CD4-positive, CD25-positive, alpha-beta regulatory T cell (primary cell): ENCODE results near the gene ELOVL1. TPM values are rescaled to one million over a fixed set of nuclear protein-coding genes. Genes with fewer than 3 reads are reported as not detected.

ENCODE experiments used
- ATAC-seq, 2 donors: fragments of 150-1000 bp; cut with Tn5 transposase; one replicate each; pipeline ENCODE4 v1.10.0; 2021; ENCODE audit warnings: low read depth in 2 of 2, moderate number of reproducible peaks in 2 of 2, moderate library complexity in 1 of 2
- DNase-seq, 3 donors: peaks; one replicate each; pipeline versions ENCODE4 v3.0.0 to v3.0.0-alpha.2; 2012 to 2022; ENCODE audit warnings: mixed read lengths in 1 of 3
- H3K27ac ChIP-seq: one replicate; pipeline ENCODE4 v1.7.0; 2013; ENCODE audit warnings: mild to moderate bottlenecking, low read length; ENCODE audit not compliant: insufficient read depth, poor library complexity, severe bottlenecking
- H3K27me3 ChIP-seq: one replicate; pipeline ENCODE4 v1.7.0; 2013; ENCODE audit warnings: low read length; ENCODE audit not compliant: control insufficient read depth, insufficient read depth
- H3K36me3 ChIP-seq: one replicate; pipeline ENCODE4 v1.7.0; 2013; ENCODE audit warnings: mild to moderate bottlenecking, low read length, moderate library complexity; ENCODE audit not compliant: control insufficient read depth, insufficient read depth
- H3K4me1 ChIP-seq: 2 replicates; pipeline ENCODE4 v1.7.0; 2013; ENCODE audit warnings: mild to moderate bottlenecking, low read length; ENCODE audit not compliant: insufficient read depth, control insufficient read depth, poor library complexity, severe bottlenecking
- H3K4me3 ChIP-seq: one replicate; pipeline ENCODE4 v1.7.0; 2013; ENCODE audit warnings: low read depth, mild to moderate bottlenecking, low read length, moderate library complexity
- H3K9me3 ChIP-seq, 2 experiments: 1 replicate in 1 of 2; 2 replicates in 1 of 2; pipeline ENCODE4 v1.7.0; 2013; ENCODE audit warnings: low read length in 2 of 2, mild to moderate bottlenecking in 1 of 2, moderate library complexity in 1 of 2; ENCODE audit not compliant: control insufficient read depth in 2 of 2
- H3K27ac Mint-ChIP-seq, 3 donors: one replicate each; pipeline ENCODE4 v1.8.0; 2020 to 2022; ENCODE audit warnings: mild to moderate bottlenecking in 3 of 3, mixed read lengths in 3 of 3, moderate library complexity in 2 of 3
- H3K27me3 Mint-ChIP-seq: one replicate; pipeline ENCODE4 v1.8.0; 2022; ENCODE audit warnings: mild to moderate bottlenecking, mixed read lengths
- H3K36me3 Mint-ChIP-seq: one replicate; pipeline ENCODE4 v1.8.0; 2020; ENCODE audit warnings: mixed read lengths
- H3K4me1 Mint-ChIP-seq, 4 donors: one replicate each; pipeline ENCODE4 v1.8.0; 2020 to 2022; ENCODE audit warnings: mixed read lengths in 4 of 4, mild to moderate bottlenecking in 1 of 4
- H3K4me3 Mint-ChIP-seq, 4 donors: one replicate each; pipeline ENCODE4 v1.8.0; 2020 to 2022; ENCODE audit warnings: mild to moderate bottlenecking in 4 of 4, mixed read lengths in 4 of 4, moderate library complexity in 3 of 4
- H3K9me3 Mint-ChIP-seq, 7 donors: one replicate each; pipeline ENCODE4 v1.8.0; 2020 to 2022; ENCODE audit warnings: mixed read lengths in 7 of 7, mild to moderate bottlenecking in 3 of 7, moderate library complexity in 2 of 7
- polyA plus RNA-seq, 4 donors: library from polyadenylated mRNA; unstranded; fragments of 300-500 nt; fragmentation: Illumina TruSeq; gene quantifications; one replicate each; pipeline ENCODE4 v1.2.3, GENCODE V29; 2021
- total RNA-seq: library from RNA; stranded (reverse); gene quantifications from one replicate; pipeline ENCODE4 v1.2.3, GENCODE V29; 2022

ELOVL1 gene
- total and polyA plus RNA-seq, 5 donors from 2014 or later: 37.1 to 114 (median 77.4) TPM

DNA sequence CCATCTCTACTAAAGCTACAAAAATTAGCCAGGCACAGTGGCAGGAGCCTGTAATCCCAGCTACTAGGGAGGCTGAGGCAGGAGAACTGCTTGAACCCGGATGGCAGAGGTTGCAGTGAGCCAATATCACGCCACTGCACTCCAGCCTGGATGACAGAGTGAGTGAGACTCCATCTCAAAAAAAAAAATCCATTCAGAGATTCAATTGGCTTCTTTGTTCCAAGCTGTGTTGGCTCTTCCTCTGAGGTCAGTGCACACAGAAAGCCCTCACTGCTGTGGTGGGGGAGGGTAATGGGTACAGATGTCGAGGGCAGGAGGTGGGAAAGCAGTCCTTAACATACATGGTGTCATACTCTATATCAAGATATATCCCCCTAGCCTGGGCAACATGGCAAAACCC, 52.3 kb downstream of the ELOVL1 start:
- no peaks in the 10 kb centered on the region for H3K9me3 Mint-ChIP-seq
- H3K36me3 Mint-ChIP-seq: no peaks in the 10 kb centered on the region
- peak overlapping the region in 1 of 3 donors; percentile 51 for H3K27ac Mint-ChIP-seq
- Histone ChIP-seq H3K4me1 (no peaks in the 10 kb centered on the region), H3K27ac (no peak overlapping the region), H3K9me3 (no peaks in the 10 kb centered on the region), H3K36me3 (no peaks in the 10 kb centered on the region), H3K27me3 (no peaks in the 10 kb centered on the region), H3K4me3 (no peak overlapping the region)
- H3K4me1 Mint-ChIP-seq: no peaks in the 10 kb centered on the region
- DNase-seq: no peak
- H3K27me3 Mint-ChIP-seq: peaks cover 4% of the 10 kb centered on the region
- H3K4me3 Mint-ChIP-seq: no peak overlapping the region
- no peak for ATAC-seq

DNA sequence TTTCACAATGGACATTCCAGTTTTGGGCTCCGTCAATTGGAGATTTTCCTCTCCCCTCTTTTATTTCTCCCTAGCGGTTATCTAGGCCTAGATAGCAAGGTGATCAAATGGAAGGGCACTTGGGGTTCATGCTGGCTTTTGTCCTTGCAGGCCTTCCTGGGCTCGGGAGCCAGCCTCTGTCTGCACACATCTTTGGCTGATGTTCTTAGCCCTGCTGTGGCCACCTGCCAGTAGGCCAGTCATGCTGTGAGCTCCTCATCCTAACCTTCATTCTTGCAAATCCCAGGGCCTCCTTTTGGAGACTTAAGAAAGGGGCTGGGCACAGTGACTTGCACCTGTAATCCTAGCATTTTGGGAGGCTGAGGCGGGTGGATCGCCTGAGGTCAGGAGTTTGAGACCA, 53.6 kb downstream of the ELOVL1 start:
- Histone ChIP-seq H3K4me3 (no peak overlapping the region), H3K27me3 (no peaks in the 10 kb centered on the region), H3K4me1 (no peaks in the 10 kb centered on the region), H3K27ac (no peak overlapping the region), H3K9me3 (no peaks in the 10 kb centered on the region), H3K36me3 (no peaks in the 10 kb centered on the region)
- DNase-seq (no peak), ATAC-seq (no peak)
- no peaks in the 10 kb centered on the region for H3K36me3 Mint-ChIP-seq
- no peaks in the 10 kb centered on the region for H3K9me3 Mint-ChIP-seq
- no peak overlapping the region for H3K27ac Mint-ChIP-seq
- no peaks in the 10 kb centered on the region for H3K4me1 Mint-ChIP-seq
- peaks cover 4% of the 10 kb centered on the region for H3K27me3 Mint-ChIP-seq
- H3K4me3 Mint-ChIP-seq: no peak overlapping the region

DNA sequence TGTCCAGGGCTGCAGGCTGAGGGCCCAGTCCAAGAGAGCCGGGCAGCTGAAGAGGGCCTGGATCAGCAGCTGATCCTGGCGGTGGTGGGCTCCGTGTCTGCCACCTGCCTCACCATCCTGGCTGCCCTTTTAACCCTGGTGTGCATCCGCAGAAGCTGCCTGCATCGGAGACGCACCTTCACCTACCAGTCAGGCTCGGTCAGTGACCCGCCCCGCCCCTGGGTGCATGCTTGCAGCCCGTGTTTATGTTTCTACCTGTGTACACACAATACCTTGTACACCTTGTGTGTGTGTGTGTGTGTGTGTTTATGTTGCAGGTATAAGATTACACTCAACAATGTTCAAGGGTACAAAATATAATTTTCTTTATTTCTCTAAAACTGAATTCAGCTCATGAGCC, 54.0 kb downstream of the ELOVL1 start:
- no peaks in the 10 kb centered on the region for H3K36me3 Mint-ChIP-seq
- no peak overlapping the region for H3K27ac ChIP-seq
- DNase-seq: no peak
- ATAC-seq: no peak
- no peaks in the 10 kb centered on the region for H3K9me3 Mint-ChIP-seq
- H3K27ac Mint-ChIP-seq: no peak overlapping the region
- H3K4me1 Mint-ChIP-seq: no peaks in the 10 kb centered on the region
- no peak overlapping the region for H3K4me3 Mint-ChIP-seq
- H3K27me3 Mint-ChIP-seq: peaks cover 4% of the 10 kb centered on the region
- H3K9me3 ChIP-seq: no peaks in the 10 kb centered on the region
- no peaks in the 10 kb centered on the region for H3K36me3 ChIP-seq
- H3K4me1 ChIP-seq: no peaks in the 10 kb centered on the region
- no peak overlapping the region for H3K4me3 ChIP-seq
- no peaks in the 10 kb centered on the region for H3K27me3 ChIP-seq

Other genes starting within 250 kb of the ELOVL1 start
- gene EBNA1BP2, start 195.7 kb downstream of the ELOVL1 start, total RNA-seq: 17.4 TPM
- gene EBNA1BP2, start 195.7 kb downstream of the ELOVL1 start, polyA plus RNA-seq: 10 to 100 TPM; 51.7 to 62.0 (median 54.1) TPM
- gene CFAP57, start 195.7 kb downstream of the ELOVL1 start, total RNA-seq: not detected
- under 1 TPM in 1 of 4 donors, not detected in 3; 0.13 TPM for gene CFAP57, start 195.7 kb downstream of the ELOVL1 start, polyA plus RNA-seq
- not detected for gene TMEM125, start 98.0 kb downstream of the ELOVL1 start, total RNA-seq
- not detected for gene TMEM125, start 98.0 kb downstream of the ELOVL1 start, polyA plus RNA-seq
- not detected for gene C1orf210, start 82.4 kb downstream of the ELOVL1 start, total RNA-seq
- not detected for gene C1orf210, start 82.4 kb downstream of the ELOVL1 start, polyA plus RNA-seq
- 1.3 TPM for gene TIE1, start 67.0 kb downstream of the ELOVL1 start, total RNA-seq
- not detected for gene TIE1, start 67.0 kb downstream of the ELOVL1 start, polyA plus RNA-seq
- gene MPL, start 30.2 kb downstream of the ELOVL1 start, total RNA-seq: 2.2 TPM
- gene MPL, start 30.2 kb downstream of the ELOVL1 start, polyA plus RNA-seq: not detected
- gene CDC20, start 9.0 kb downstream of the ELOVL1 start, total RNA-seq: 1.2 TPM
- gene CDC20, start 9.0 kb downstream of the ELOVL1 start, polyA plus RNA-seq: 1 to 10 TPM; 4.2 to 7.5 (median 5.8) TPM
- gene MED8, start 21.8 kb upstream of the ELOVL1 start, total RNA-seq: 18.4 TPM
- 10 to 100 TPM; 41.8 to 51.3 (median 48.4) TPM for gene MED8, start 21.8 kb upstream of the ELOVL1 start, polyA plus RNA-seq
- 107 TPM for gene SZT2, start 21.9 kb upstream of the ELOVL1 start, total RNA-seq
- gene SZT2, start 21.9 kb upstream of the ELOVL1 start, polyA plus RNA-seq: 1 to 10 TPM; 1.5 to 4.6 (median 3.5) TPM
- gene HYI, start 85.9 kb upstream of the ELOVL1 start, total RNA-seq: 8.4 TPM
- 1 to 10 TPM in 3 of 4 donors, under 1 TPM in 1; 0.85 to 3.4 (median 2.4) TPM for gene HYI, start 85.9 kb upstream of the ELOVL1 start, polyA plus RNA-seq
- gene PTPRF, start 162.9 kb upstream of the ELOVL1 start, total RNA-seq: 0.22 TPM
- gene PTPRF, start 162.9 kb upstream of the ELOVL1 start, polyA plus RNA-seq: not detected